GM21619 (cell line): ENCODE measurements around the gene DDAH1.

Source experiments
- ATAC-seq: cut with Tn5 transposase; IDR thresholded peaks from one replicate; pipeline ENCODE4 v1.9.1; 2021; ENCODE audit not compliant: unreplicated experiment

Gene DDAH1

DNA sequence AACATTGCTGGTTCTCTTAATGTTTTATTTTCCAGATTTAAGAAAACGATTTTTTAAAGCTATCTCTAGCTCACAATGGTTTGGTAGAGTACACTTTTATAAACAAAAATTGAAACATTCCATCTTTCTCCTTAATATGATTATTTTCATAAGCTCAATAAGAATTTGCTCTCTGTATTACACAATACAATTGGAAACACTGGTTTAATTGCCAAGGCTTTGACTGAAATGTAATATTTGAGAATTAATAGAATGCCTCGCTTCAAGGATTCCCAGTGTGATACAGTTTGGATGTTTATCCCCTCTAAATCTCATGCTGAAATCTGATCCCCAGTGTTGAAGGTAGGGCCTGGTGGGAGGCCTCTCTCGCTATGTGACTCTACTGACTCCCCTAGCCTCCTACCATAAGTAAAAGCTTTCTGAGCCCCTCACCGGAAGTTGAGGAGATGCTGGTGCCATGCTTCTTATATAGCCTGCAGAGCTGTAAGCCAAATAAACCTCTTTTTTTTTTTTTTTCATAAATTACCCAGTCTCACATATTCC is 67.4 kb downstream of the DDAH1 start:
- ATAC-seq = no peak

DNA sequence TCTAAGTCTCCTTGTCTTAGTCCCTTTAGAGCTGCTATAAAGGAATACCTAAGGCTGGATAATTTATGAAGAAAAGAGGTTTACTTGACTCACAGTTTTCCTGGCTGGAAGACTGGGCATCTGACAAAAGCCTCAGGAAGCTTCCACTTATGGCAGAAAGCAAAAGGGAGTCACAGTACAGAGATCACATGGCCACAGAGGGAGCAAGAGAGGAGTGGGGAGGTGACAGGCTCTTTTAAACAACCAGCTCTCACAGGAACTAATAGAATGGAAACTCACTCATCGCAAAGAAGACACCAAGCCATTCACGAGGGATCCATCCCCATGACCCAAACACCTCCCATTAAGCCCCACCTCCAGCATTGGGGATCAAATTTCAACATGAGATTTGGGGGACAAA is 68.8 kb downstream of the DDAH1 start:
- no peak for ATAC-seq

DNA sequence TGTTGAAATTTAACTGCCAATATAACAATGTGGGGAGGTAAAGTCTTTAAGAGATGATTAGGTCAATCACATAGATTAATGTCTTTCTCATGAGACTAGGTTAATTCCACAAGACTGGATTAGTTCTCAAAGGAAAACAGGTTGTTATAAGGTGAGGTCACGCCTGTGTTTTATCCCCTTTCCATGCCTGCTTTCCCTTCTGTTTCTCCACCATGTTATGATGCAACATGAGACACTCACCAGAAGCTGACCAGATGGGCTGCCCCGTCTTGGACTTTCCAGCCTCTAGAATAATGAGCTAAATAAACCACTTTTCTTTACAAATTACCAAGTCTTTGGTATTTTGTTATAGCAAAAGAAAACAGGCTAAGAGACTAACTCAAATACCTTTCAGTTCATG is 70.8 kb downstream of the DDAH1 start:
- no peak for ATAC-seq

DNA sequence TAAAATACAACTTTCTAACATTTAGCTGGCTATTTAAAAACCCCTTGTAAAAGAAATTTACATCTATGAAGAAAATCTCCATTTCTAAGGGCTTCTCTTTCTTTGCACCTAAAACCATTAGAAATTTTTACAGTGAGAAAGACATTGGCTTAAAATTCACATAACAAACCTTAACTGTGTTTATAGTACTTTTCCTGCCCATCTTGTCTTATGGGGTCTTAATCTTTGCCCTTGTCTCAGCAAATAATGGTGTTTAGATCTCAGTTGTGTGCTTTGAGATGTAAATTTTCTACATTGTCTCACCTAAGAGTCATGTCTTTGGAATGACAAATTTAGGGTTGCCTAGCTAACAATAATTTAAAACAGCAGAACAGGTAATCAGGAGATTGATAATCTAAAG is 71.5 kb downstream of the DDAH1 start:
- ATAC-seq = no peak

DNA sequence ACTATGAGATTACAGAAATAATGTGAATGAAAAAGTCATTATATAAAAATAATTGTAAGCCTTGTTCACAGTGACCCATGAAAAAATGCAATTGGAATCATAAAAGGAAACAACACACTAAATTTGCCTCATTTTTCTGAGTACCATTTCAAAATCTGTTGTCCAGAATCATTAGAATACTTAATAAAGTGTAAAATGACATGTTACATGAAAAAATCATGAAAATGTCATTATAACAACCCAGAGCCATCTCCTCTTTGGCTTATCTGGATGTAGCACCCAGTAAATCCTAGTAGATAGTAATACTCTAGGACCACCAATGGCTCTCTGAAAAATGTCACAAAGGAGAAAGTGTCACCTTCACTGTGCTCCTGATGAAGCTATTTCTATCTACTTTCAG is 76.5 kb downstream of the DDAH1 start:
- ATAC-seq = no peak

DNA sequence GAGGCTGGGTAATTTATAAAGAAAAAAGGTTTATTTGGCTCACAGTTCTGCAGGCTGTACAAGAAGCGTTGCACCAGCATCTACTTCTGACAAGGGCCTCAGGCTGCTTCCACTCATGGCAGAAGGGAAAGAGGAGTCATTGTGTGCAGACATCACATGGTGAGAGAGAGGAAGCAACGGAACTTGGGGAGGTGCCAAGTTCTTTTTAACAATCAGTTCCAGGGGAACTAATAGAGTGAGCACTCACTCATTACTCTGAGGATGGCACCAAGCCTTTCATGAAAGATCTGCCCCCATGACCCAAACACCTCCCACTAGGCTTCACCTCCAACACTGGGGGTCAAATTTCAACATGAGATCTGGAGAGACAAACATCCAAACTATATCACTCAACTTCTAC is 77.2 kb downstream of the DDAH1 start:
- ATAC-seq = no peak

DNA sequence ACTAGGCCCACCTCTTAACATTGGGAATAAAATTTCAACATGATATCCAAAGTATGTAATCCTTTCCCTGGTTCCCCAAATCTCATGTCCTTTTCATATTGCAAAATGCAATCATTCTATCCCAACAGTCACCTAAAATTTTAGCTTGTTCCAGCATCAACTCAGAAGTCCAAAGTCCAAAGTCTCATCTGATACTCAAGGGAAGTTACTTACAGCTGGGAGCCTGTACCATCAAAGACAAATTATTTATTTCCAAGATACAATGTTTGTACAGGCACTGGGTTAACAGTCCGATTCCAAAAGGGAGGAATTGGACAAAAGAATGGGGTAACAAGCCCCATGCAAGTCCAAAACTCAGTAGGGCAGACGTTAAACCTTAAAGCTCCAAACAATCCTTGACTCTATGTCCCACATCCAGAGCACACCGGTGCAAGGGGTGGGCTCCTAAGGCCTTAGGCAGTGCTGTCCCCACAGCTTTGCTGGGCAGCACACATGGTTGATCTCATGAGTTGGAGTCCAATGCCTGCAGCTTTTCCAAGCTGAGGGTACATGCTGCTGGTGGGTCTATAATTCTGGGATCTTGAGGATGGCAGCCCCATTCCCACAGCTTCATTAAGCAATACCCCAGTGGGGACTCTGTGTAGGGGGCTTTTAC is 78.8 kb downstream of the DDAH1 start:
- ATAC-seq = no peak

DNA sequence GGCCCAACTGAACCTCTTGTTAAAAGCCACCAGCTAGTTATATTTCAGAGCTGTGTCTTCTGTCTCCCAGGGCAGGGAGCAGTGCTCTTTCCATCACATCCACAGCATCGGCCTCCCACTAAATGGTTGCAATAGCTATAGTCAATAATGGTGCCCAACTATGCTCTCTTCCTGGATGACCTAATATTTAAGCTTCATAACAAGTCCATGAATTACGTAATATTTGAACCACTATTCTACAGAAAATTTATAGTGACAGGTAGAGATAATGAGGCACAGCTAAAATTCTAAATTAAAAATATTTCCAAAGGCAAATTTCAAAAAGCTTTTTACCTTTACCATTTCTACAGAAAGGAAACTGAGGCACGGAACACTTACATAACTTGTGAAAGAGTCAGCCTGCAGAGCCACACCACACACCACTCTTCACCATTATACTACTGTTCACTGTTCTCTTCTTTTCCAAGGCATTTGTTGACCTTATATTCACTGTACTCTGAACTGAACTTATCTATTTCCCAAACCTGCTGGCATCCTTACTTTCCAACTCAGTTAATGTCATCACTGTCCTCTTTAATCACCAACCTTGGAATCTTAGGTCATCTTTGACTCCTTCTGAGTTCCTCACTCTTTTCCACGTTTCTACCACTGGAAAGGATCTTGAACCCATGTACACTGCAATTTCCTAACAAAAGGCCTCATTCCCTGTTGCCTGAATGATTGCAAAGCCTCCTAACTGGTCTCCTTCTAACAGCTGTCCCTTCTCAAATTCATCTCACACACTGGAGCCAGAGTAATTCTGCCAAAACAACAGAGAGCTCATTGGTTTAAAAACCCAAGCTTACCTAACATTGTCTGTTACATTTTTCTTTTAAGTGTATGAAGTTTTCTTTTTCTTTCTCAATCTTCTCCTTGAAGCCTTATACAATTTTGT is 85.5 kb downstream of the DDAH1 start:
- ATAC-seq = no peak

DNA sequence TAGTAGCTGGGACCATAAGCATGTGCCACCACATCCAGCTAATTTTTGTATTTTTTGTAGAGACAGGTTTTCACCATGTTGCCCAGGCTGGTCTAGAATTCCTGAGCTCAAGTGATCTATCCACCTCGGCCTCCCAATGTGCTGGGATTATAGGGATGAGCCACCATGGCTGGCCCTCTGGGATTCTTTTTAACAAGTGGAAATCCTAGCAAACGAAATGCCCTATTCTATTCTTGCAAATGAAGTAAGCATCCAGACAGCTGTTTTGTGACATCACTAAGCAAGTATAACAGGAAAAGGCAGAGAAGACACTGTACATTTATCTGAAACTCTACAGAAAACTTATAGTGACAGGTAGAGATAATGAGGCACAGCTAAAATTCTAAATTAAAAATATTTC is 86.4 kb downstream of the DDAH1 start:
- ATAC-seq = no peak

DNA sequence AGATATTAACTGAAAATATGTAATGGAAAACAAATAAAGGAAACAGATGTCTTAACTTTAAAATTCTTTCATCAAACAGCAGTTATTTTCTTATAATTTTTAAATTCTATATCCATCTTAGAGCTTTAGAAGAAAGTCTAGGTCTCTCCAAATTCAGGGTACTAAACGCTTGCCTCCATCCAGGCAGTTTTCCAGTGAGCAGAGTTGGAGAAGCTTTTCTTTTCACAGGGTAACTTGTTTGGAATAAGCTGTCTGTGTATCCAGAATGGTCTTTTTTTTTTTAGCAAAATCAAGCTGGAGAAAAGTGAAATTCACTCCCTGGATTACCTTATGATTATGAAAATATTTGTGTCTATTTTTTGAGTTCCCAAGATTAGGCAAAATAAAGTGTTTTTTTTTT is 88.6 kb downstream of the DDAH1 start:
- no peak for ATAC-seq

DNA sequence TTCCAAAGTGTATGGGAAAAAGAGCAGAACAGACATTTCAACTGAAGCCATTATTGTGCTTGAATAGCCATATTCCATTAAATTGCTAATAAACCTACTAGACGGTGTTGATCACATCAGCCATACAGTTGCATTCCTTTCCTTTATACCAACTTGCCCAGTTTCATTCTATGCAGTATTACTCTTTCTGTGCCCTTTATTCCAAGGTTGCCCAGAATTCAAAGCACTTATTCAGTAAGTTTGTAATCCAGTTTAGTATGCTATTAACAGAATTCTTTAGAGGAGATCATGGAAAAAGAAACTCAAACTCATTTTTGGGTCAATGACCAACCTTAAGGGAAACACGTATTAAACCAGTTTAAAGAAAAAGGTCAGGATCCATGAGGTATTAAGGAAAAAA is 89.5 kb downstream of the DDAH1 start:
- no peak for ATAC-seq

DNA sequence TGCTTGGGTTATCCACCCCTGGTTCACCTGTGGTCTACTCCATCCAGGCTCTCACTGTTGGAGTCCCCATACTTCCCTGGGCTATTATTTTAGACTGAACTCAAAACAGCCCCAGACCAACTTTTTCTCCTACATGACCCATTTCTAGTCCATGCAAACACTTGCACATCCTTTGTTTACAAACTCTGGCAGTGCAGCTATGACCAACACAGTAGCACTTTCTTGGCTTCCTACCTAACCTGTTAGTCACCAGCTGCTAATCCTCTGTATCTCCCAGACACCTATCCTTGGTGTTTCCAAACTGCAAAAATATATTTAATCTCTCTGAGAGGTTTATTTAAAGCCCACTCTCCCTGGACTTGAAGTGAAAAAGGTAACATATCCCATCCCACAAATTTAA is 90.8 kb downstream of the DDAH1 start:
- ATAC-seq = no peak

DNA sequence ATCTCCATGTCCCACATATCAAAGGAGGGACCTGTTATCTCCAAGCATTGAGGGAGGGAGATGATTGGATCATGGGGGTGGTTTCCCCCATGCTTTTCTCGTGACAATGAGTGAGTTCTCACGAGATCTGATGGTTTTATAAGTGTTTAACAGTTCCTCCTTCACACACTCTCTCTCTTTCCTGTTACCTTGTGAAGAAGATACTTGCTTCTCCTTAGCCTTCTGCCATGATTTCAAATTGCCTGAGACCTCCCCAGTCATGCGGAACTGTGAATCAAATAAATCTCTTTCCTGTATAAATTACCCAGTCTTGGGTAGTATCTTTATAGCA is 91.6 kb downstream of the DDAH1 start:
- no peak for ATAC-seq

DNA sequence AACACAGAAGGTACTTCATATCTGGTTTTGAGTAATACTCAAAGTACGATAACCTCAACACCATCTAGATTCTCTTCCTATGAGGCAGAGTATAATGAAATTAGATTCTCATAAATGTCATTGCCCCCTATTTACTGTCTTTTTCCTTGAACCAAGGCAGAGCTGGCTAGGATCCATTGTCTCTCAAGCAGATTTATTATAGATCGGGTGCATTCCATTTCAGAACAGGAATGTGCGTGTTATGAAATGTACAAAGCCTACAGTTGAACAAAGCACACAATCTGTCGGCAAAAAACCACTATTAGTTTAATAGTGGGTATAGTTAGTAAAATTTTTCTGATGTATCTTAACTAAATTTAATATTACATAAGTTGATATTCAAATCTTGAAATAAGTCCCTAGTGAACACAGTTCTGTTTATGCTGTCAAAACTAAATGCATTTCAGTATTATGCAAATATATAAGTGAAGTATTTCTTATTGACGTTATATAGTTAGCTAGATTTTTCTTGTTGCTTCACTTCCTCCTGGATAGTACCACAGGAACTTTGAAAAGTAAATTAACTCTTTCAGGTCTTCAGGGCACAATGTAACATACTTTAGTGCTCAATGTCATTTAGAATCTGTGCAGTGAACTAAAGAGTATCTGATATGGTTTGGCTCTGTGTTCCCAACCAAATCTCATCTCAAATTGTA is 92.1 kb downstream of the DDAH1 start:
- no peak for ATAC-seq

DNA sequence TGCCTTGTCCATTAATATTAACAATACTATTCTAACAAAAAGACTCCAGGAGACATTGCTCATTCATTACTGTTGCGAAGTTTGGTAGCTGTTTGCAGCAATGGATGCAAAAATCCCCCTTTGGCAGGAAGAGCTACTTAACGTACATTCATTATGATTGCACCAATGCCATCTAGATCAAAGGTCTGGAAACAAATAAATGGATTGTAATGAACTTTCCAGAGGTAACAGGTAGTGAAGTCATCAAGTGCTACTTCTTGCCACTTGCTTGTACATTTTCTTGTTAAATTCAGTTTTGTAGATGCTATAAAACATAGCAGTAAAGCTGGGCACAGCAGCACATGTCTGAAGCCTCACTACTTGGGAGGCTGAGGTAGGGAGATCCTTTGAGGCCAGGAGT is 93.9 kb downstream of the DDAH1 start:
- no peak for ATAC-seq

DNA sequence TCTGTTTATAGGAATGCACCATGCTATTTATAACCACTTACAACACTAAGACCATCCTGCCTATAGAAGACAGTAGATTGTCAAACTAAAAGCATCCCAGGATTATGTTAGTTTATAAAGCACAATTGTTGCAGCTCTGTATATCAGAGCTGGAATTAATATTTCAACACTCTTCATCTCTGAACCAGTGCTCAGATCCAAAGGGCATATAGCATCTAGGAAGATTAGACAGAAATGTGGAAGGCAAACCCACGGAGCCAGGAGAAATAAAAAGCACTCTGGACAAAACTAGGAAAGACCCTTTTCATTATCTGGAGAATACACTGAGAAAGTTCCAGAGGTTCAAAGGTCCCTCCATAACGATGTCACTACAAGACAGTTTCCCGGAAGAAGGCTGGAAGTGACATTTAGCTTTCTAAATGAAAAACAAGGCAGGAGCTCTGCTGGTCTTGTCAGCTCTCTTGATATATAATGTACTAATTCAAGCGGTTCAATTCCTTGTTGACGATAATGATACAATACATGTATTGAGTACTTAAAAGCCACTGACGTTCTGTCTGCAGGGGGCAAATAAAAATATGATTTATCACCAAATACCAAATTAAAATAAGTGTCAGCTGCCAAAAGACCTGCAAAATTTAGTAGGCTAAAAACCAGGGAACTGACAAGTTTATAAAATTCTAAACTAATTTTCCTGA is 96.7 kb downstream of the DDAH1 start:
- no peak for ATAC-seq

DNA sequence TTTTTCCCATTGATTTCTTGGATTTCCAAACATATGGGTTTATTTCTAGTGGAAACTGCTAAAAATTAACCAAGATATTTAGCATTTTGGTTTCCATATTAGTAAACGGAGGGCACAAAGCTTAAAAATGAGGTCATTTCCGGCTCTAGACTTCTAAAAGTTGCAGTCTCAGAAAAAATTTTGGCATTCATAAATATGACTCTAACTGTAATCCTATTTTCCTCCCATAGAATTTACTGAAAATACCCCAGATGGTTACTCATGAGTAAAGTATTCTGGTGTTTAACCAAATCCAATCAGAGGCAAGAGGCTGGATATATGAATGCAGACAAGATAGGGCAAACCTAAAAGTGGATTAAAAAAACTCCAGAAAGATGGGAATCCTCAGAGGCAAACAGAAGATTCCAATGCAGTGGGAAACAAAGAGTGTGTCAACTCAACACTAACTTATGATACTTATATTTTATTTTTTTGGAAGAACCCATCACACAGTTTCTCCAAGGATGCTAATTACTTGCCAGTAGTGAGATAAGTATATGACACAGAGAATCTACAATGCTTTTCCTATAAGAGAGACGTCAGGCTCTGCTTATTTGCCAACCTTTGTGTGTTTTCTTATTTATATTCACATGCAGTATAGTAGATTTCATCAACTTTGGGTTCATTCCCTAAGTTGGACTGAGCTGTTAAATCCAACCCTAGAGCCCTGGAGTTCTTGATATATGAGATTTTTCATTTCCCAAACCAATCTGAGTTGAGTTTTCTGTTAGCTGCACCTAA is 98.4 kb downstream of the DDAH1 start:
- ATAC-seq = no peak

DNA sequence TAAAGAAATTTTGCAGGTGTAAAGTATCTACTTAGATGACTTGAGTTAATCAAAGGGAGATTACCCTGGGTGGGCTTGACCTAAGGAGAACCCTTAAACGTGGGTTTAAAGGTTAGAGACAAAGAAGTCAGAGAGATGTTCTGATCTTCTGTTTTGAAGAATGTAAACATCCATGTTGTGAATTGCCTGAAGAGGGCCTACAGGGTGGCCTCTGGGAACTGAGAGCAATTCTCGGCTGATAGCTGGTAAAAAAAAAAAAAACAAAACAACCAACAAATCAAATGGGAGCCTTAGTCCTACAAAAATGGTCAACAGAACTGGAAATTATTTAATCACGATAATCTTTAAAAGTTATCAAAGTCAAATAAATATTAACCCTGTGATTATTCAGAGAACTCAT is 99.1 kb downstream of the DDAH1 start:
- no peak for ATAC-seq

DNA sequence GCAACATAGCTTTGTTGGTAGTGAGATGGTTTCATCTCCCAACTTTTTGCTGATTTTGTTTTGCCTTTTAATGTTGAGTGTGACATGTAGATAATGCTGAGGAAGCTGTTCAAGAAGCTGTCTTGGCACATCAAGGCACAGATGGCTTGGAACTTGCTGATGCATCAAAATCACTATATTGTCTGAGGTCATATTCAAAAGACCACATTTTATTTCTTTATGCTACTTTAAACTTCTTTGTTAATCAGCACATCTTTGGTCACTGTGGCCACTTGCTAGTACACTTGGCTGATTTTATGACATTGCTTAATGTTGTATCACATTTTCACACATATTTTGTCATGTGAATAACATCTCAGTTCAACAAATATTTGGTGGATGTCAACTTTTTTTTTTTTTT is 101.4 kb downstream of the DDAH1 start:
- ATAC-seq = no peak

DNA sequence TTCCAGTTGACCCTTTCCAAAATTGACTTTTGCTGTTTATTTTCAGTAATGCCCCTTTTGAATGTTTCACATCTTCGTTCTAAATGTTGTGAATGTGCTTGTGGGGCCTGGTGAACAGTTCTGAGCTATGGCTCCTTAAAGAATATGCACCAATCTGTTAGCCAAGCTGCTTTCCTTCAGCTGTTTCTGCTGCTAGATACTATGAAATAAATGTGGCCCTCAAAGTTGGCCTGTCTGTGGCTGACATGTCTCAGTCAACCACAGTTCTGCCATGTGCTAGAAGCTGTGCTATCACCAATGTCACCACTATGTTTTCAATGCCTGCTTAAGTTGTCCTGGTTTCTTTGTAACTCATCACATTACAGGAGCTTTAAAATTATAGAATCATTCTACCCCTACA is 101.9 kb downstream of the DDAH1 start:
- no peak for ATAC-seq
